ENCODE measurements around the gene CATSPERD.

GRCh38 chr19:5738423-5738822 lies 18.0 kb downstream of the CATSPERD start:
- TF ChIP-seq CTCF (conservative IDR thresholded peaks at IDR 0.05; ENCODE audit: low read depth, low read length) (no peak), CHD1 (IDR thresholded peaks at IDR 0.05; ENCODE audit: low read depth, low read length) (no peak), RAD21 (IDR thresholded peaks at IDR 0.05; ENCODE audit: low read length) (no peak), BHLHE40 (IDR thresholded peaks at IDR 0.05; ENCODE audit: low read depth, low read length) (no peak), ELK1 (IDR thresholded peaks at IDR 0.05; ENCODE audit: borderline replicate concordance, low read depth, low read length) (no peak), POLR2A (IDR thresholded peaks at IDR 0.05; ENCODE audit: low read depth, low read length) (no peak), SMC3 (IDR thresholded peaks at IDR 0.05; ENCODE audit: low read depth, low read length) (no peak), USF2 (IDR thresholded peaks at IDR 0.05; ENCODE audit: low read depth, low read length) (no peak)
